Sigmoid colon (tissue), 4 donors: ENCODE data around the gene CFAP100.

Experiments used
- EP300 ChIP-seq, 4 donors: sonication (generic); formaldehyde crosslinking; IDR thresholded peaks; one replicate each; pipeline ENCODE4 v1.6.1; 2017; ENCODE audit warnings: antibody characterized with exemption in 4 of 4
- POLR2A ChIP-seq, 2 donors: fragments of 450-650 bp; IDR thresholded peaks; one replicate each; pipeline ENCODE4 v1.6.1; 2016; ENCODE audit warnings: antibody characterized with exemption in 2 of 2, mild to moderate bottlenecking in 2 of 2, moderate library complexity in 2 of 2
- POLR2AphosphoS5 ChIP-seq, 4 donors: sonication (generic); formaldehyde crosslinking; IDR thresholded peaks; one replicate each; pipeline ENCODE4 v1.6.1; 2017; ENCODE audit warnings: antibody characterized with exemption in 4 of 4
- TF ChIP-seq, protein P1 (sequence below), 4 experiments: fragments of 450-650 bp in 3 of 4; fragments of 200-600 bp in 1 of 4; IDR thresholded peaks; one replicate each; pipeline ENCODE4 v1.5.1; 2016 to 2019; ENCODE audit warnings: antibody characterized with exemption in 4 of 4, mild to moderate bottlenecking in 3 of 4, moderate library complexity in 2 of 4

- TF ChIP-seq, protein P1, sequence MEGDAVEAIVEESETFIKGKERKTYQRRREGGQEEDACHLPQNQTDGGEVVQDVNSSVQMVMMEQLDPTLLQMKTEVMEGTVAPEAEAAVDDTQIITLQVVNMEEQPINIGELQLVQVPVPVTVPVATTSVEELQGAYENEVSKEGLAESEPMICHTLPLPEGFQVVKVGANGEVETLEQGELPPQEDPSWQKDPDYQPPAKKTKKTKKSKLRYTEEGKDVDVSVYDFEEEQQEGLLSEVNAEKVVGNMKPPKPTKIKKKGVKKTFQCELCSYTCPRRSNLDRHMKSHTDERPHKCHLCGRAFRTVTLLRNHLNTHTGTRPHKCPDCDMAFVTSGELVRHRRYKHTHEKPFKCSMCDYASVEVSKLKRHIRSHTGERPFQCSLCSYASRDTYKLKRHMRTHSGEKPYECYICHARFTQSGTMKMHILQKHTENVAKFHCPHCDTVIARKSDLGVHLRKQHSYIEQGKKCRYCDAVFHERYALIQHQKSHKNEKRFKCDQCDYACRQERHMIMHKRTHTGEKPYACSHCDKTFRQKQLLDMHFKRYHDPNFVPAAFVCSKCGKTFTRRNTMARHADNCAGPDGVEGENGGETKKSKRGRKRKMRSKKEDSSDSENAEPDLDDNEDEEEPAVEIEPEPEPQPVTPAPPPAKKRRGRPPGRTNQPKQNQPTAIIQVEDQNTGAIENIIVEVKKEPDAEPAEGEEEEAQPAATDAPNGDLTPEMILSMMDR (IDR thresholded peaks at IDR 0.05), result no peak
- TF ChIP-seq EP300 (IDR thresholded peaks at IDR 0.05), result no peak
- no peak for TF ChIP-seq POLR2A (IDR thresholded peaks at IDR 0.05)
- TF ChIP-seq POLR2AphosphoS5 (IDR thresholded peaks at IDR 0.05), result no peak
These were observed 68.8 kb downstream of the CFAP100 start for GRCh38 chr3:126463521-126463920.
